Right lobe of liver (tissue), 4 donors: ENCODE results near the gene ASL.
"Not testable (repeated sequence)": the region's sequence is repeated elsewhere in the genome, so short reads cannot be mapped to it uniquely, and the experiment has no call there.

Source experiments
- CTCF ChIP-seq, 4 donors: fragments of 200-600 bp in 3 of 4; fragments of 450-650 bp in 1 of 4; IDR thresholded peaks; one replicate each; pipeline versions ENCODE4 v1.5.1 to v1.8.0; 2016 to 2022; ENCODE audit warnings: antibody characterized with exemption in 4 of 4, mild to moderate bottlenecking in 2 of 4
- POLR2A ChIP-seq: fragments of 450-650 bp; IDR thresholded peaks from one replicate; pipeline ENCODE4 v1.6.1; 2017; ENCODE audit warnings: antibody characterized with exemption, mild to moderate bottlenecking
- donor health status: DM: no; HTN: no; CAD: no.
- donor health status: DM: no; HTN: no; CAD: no.
- donor health status: DM: no; HTN: yes; CAD: no.

- not testable (repeated sequence) for TF ChIP-seq CTCF (IDR thresholded peaks at IDR 0.05); POLR2A
Measured at GRCh38 chr7:66102168-66102567, 26.5 kb downstream of the ASL start.
